GM12865 (cell line): Measurements from ENCODE around the gene CLASP1.
"Not testable (repeated sequence)": the region's sequence is repeated elsewhere in the genome, so short reads cannot be mapped to it uniquely, and the experiment has no call there.

Source experiments
- DNase-seq: peaks from one replicate; pipeline ENCODE4 v3.0.0; 2010; ENCODE audit warnings: low read depth
- H3K4me3 ChIP-seq: 2 replicates; pipeline ENCODE4 v1.5.1; 2011; ENCODE audit warnings: mild to moderate bottlenecking, low read depth, low read length, control low read depth
- TF ChIP-seq, protein P1 (sequence below): IDR thresholded peaks from 2 replicates; pipeline ENCODE4 v1.5.1; 2011; ENCODE audit warnings: low read length, control low read depth, low read depth, inconsistent platforms; ENCODE audit not compliant: insufficient read depth; ENCODE audit errors: missing control alignments

Gene CLASP1

DNA sequence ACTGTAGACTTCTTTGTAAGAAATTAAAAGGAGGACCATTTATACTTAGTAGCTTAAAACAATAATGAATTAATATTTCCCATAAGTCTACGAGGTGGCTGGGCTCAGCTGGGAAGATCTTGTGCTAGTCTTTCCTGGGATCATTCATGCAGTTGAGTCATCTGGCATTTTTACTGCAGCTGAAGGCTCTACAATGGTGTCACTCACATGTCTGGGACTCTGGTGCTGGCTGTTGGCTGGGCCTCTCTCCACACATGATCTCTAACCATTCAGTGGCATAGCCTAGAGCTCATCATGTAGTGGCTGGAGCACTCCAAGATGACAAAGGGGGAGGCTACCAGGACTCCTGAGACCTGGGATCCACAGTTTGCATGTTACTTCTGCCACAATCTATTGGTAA is 35.5 kb downstream of the CLASP1 start:
- no peak for DNase-seq
- no peak overlapping the region for H3K4me3 ChIP-seq
- TF ChIP-seq, protein P1, sequence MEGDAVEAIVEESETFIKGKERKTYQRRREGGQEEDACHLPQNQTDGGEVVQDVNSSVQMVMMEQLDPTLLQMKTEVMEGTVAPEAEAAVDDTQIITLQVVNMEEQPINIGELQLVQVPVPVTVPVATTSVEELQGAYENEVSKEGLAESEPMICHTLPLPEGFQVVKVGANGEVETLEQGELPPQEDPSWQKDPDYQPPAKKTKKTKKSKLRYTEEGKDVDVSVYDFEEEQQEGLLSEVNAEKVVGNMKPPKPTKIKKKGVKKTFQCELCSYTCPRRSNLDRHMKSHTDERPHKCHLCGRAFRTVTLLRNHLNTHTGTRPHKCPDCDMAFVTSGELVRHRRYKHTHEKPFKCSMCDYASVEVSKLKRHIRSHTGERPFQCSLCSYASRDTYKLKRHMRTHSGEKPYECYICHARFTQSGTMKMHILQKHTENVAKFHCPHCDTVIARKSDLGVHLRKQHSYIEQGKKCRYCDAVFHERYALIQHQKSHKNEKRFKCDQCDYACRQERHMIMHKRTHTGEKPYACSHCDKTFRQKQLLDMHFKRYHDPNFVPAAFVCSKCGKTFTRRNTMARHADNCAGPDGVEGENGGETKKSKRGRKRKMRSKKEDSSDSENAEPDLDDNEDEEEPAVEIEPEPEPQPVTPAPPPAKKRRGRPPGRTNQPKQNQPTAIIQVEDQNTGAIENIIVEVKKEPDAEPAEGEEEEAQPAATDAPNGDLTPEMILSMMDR, result no peak

DNA sequence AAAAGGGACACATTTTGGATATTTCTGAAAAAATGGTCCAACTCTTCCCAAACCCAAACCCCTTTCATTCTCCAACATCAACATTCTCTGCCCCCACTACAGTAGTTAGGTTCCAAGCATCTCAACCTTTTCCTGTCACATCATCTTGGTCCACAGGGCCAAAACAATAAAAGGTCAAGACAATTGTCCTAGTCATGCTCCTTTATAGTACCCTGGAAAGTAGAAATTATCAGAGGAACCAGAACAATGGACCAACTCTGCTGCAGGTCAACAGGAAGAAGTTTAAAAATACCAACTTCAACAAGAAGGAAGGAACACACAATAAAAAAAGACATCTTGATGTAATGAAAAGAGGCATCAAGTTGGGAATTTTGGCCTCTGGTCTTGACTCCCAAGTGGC is 36.1 kb downstream of the CLASP1 start:
- TF ChIP-seq, protein P1, result no peak
- no peak overlapping the region for H3K4me3 ChIP-seq
- no peak for DNase-seq

DNA sequence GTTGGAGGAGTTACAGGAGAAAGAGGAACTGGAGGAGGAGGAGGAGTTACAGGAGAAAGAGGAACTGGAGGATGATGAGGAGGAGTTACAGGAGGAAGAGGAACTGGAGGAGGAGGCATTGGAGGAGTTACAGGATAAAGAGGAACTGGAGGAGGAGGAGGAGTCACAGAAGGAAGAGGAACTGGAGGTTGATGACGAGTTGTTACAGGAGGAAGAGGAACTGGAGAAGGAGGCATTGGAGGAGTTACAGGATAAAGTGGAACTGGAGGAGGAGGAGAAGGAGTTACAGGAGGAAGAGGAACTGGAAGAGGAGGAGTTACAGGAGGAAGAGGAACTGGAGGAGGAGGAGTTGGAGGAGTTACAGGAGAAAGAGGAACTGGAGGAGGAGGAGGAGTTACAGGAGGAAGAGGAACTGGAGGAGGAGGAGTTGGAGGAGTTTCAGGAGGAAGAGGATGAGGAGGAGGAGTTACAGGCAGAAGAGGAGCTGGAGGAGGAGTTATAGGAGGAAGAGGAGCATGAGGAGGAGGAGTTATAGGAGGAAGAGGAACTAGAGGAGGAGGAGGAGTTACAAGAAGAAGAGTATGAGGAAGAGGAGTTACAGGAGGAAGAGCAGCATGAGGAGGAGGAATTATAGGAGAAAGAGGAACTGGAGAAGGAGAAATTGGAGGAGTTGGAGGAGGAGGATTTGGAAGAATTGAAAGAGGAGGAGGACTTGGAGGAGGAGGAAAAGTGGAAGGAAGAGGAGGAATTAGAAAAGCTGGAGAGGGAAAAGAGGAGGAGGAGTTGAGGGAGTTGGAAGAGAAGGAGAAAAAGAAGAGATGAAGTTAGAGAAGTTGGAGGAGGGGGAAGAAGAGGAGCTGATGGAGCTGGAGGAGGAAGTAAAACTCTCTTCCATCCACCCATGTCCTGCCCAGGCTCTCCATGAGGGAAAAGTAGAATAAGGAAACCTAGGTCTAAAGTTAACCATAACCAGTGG is 37.2 kb downstream of the CLASP1 start:
- TF ChIP-seq, protein P1, result no peak
- H3K4me3 ChIP-seq, result no peak overlapping the region
- DNase-seq, result no peak

DNA sequence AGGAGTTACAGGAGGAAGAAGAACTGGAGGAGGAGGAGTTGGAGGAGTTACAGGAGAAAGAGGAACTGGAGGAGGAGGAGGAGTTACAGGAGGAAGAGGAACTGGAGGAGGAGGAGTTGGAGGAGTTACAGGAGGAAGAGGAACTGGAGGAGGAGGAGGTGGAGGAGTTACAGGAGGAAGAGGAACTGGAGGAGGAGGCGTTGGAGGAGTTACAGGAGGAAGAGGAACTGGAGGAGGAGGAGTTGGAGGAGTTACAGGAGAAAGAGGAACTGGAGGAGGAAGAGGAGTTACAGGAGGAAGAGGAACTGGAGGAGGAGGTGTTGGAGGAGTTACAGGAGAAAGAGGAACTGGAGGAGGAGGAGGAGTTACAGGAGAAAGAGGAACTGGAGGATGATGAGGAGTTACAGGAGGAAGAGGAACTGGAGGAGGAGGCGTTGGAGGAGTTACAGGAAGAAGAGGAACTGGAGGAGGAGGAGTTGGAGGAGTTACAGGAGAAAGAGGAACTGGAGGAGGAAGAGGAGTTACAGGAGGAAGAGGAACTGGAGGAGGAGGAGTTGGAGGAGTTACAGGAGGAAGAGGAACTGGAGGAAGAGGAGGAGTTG is 38.1 kb downstream of the CLASP1 start:
- H3K4me3 ChIP-seq, DNase-seq: not testable (repeated sequence)

DNA sequence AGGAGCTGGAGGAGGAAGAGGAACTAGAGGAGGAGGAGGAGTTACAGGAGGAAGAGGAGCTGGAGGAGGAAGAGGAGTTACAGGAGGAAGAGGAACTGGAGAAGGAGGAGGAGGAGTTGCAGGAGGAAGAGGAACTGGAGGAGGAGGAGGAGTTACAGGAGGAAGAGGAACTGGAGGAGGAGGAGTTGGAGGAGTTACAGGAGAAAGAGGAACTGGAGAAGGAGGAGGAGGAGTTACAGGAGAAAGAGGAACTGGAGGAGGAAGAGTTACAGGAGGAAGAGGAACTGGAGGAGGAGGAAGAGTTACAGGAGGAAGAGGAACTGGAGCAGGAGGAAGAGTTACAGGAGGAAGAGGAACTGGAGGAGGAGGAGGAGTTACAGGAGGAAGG is 38.8 kb downstream of the CLASP1 start:
- not testable (repeated sequence) for H3K4me3 ChIP-seq, DNase-seq

DNA sequence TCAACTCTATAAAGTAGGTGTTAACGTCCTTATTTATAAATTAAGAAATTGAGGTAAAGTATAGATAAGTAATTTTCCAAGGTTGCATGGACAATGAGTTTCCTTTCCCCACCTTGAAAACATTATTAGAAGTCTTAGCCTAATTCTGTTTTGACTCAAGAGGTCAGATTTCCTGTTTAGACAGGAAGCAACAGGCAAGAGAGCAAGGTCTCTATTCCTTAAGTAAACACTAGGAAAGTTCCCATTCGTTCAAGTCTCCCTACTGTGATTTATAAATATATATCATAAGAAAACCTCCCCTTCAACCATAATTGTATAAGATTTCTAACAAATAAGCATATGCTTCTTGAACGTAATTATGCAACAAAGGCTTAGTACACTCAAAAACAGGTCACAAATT is 40.3 kb downstream of the CLASP1 start:
- TF ChIP-seq, protein P1, result no peak
- DNase-seq, result no peak
- H3K4me3 ChIP-seq, result no peak overlapping the region

DNA sequence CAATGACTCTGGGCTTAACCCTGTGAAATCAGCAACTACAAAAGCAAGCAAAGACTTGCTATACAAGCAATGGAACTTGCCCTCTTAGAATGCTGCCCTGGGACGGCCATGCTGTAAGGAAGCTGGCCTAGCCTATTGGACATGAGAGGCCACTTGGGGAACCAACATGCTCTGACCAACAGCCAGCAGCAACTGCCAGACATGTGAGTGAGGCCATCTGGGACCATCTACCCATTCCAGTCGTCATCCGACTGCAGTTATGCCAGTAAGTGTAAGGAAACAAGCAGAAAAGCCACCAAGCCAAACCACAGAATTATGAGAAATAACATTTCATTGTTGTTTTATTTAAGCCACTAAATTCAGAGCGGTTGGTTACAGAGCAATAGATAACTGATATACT is 40.9 kb downstream of the CLASP1 start:
- TF ChIP-seq, protein P1, result no peak
- no peak overlapping the region for H3K4me3 ChIP-seq
- DNase-seq, result no peak
